Astrocyte (in vitro differentiated cells and primary cell): ENCODE data around the gene ASCC3. TPM values are rescaled to one million over a fixed set of nuclear protein-coding genes. Genes with fewer than 3 reads are reported as not detected.
"Not testable (repeated sequence)": the region's sequence is repeated elsewhere in the genome, so short reads cannot be mapped to it uniquely, and the experiment has no call there.

Source experiments
- DNase-seq: peaks from one replicate; pipeline ENCODE4 v3.0.0-alpha.2; 2010; ENCODE audit warnings: low read depth
- FAIRE-seq: peaks from 2 replicates; lab custom pipeline; 2011; peaks lifted over from hg19 to GRCh38; lab: Jason Lieb, UNC
- H2AFZ ChIP-seq: 2 replicates; pipeline ENCODE4 v1.6.0; 2012; ENCODE audit warnings: low read depth, low read length, inconsistent platforms
- H3K27ac ChIP-seq: 2 replicates; pipeline ENCODE4 v1.5.1; 2011; ENCODE audit warnings: low read depth, low read length, inconsistent platforms
- H3K27me3 ChIP-seq: 2 replicates; pipeline ENCODE4 v1.6.0; 2011; ENCODE audit warnings: low read length, inconsistent platforms; ENCODE audit not compliant: insufficient read depth
- H3K36me3 ChIP-seq: 2 replicates; pipeline ENCODE4 v1.5.1; 2011; ENCODE audit warnings: low read length, inconsistent platforms; ENCODE audit not compliant: insufficient read depth
- H3K4me1 ChIP-seq: 2 replicates; pipeline ENCODE4 v1.5.1; 2011; ENCODE audit warnings: low read length, inconsistent platforms; ENCODE audit not compliant: insufficient read depth
- H3K4me2 ChIP-seq: 2 replicates; pipeline ENCODE4 v1.6.0; 2012; ENCODE audit warnings: low read length, inconsistent platforms
- H3K4me3 ChIP-seq: 2 replicates; pipeline ENCODE4 v1.5.1; 2011; ENCODE audit warnings: low read depth, mild to moderate bottlenecking, low read length, inconsistent platforms; ENCODE audit not compliant: insufficient read depth
- H3K79me2 ChIP-seq: 2 replicates; pipeline ENCODE4 v1.6.0; 2012; ENCODE audit warnings: mild to moderate bottlenecking, low read length, inconsistent platforms; ENCODE audit not compliant: insufficient read depth
- H3K9ac ChIP-seq: 2 replicates; pipeline ENCODE4 v1.6.0; 2012; ENCODE audit warnings: mild to moderate bottlenecking, low read length, inconsistent platforms
- H3K9me3 ChIP-seq: 2 replicates; pipeline ENCODE4 v1.5.1; 2012; ENCODE audit warnings: low read depth, mild to moderate bottlenecking, low read length, inconsistent platforms; ENCODE audit not compliant: insufficient read depth
- H4K20me1 ChIP-seq: 2 replicates; pipeline ENCODE4 v1.6.0; 2012; ENCODE audit warnings: low read length, inconsistent platforms; ENCODE audit not compliant: insufficient read depth
- H3K27ac Mint-ChIP-seq: one replicate; pipeline ENCODE4 v1.8.0; 2021; ENCODE audit warnings: mild to moderate bottlenecking, mixed read lengths; ENCODE audit not compliant: unreplicated experiment
- H3K27me3 Mint-ChIP-seq: one replicate; pipeline ENCODE4 v1.8.0; 2021; ENCODE audit warnings: low read depth, mixed read lengths; ENCODE audit not compliant: unreplicated experiment
- H3K36me3 Mint-ChIP-seq: one replicate; pipeline ENCODE4 v1.8.0; 2021; ENCODE audit warnings: low read depth, mixed read lengths; ENCODE audit not compliant: unreplicated experiment
- H3K4me1 Mint-ChIP-seq: one replicate; pipeline ENCODE4 v1.8.0; 2021; ENCODE audit warnings: low read depth, mixed read lengths; ENCODE audit not compliant: unreplicated experiment
- H3K4me3 Mint-ChIP-seq: one replicate; pipeline ENCODE4 v1.8.0; 2021; ENCODE audit warnings: mild to moderate bottlenecking, moderate library complexity, mixed read lengths; ENCODE audit not compliant: unreplicated experiment
- H3K9me3 Mint-ChIP-seq: one replicate; pipeline ENCODE4 v1.8.0; 2021; ENCODE audit warnings: mild to moderate bottlenecking, mixed read lengths; ENCODE audit not compliant: unreplicated experiment
- EZH2 ChIP-seq: IDR thresholded peaks from 2 replicates; pipeline ENCODE4 v1.6.1; 2012; ENCODE audit warnings: mild to moderate bottlenecking, low read length, inconsistent platforms; ENCODE audit not compliant: insufficient read depth
- total RNA-seq: library from RNA; stranded (reverse); gene quantifications from 2 replicates; pipeline ENCODE4 v1.2.1, GENCODE V29; 2021
- TF ChIP-seq, protein P1 (sequence below): IDR thresholded peaks from 2 replicates; pipeline ENCODE4 v1.5.1; 2011; ENCODE audit warnings: low read depth, mild to moderate bottlenecking, inconsistent platforms, low read length, moderate library complexity; ENCODE audit not compliant: insufficient read depth

The ASCC3 gene
- total RNA-seq, 1 donor from 2014 or later: 138 TPM

DNA sequence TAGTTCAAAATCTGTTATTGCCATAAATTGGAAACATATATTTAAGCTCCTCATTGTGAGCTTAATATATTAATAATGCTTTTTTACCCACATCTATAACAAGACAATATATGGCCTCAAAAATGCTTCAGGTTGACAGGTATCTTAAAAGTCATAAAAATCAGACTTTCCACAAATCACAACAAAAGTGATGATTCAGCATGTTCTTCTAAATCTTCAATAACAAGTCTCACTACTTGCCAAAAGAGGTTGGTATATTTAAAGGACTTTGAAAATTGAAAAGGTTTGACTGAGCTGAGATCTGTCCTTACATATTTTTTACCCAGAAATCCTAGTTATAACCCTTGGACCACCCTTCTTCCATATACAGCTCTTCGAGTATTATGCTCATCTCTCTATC, 41.7 kb downstream of the ASCC3 start:
- Histone ChIP-seq H3K4me1 (no peaks in the 10 kb centered on the region), H3K36me3 (no peaks in the 10 kb centered on the region), H3K27me3 (no peaks in the 10 kb centered on the region), H3K4me3 (no peak overlapping the region), H3K4me2 (no peak overlapping the region), H3K27ac (no peak overlapping the region), H4K20me1 (peaks cover 45% of the 10 kb centered on the region), H3K9me3 (no peaks in the 10 kb centered on the region), H3K79me2 (peaks cover 76% of the 10 kb centered on the region), H3K9ac (no peak overlapping the region), H2AFZ (no peak overlapping the region)
- peak; percentile 41 for FAIRE-seq
- no peak for DNase-seq
- TF ChIP-seq EZH2: no peak
- TF ChIP-seq, protein P1, sequence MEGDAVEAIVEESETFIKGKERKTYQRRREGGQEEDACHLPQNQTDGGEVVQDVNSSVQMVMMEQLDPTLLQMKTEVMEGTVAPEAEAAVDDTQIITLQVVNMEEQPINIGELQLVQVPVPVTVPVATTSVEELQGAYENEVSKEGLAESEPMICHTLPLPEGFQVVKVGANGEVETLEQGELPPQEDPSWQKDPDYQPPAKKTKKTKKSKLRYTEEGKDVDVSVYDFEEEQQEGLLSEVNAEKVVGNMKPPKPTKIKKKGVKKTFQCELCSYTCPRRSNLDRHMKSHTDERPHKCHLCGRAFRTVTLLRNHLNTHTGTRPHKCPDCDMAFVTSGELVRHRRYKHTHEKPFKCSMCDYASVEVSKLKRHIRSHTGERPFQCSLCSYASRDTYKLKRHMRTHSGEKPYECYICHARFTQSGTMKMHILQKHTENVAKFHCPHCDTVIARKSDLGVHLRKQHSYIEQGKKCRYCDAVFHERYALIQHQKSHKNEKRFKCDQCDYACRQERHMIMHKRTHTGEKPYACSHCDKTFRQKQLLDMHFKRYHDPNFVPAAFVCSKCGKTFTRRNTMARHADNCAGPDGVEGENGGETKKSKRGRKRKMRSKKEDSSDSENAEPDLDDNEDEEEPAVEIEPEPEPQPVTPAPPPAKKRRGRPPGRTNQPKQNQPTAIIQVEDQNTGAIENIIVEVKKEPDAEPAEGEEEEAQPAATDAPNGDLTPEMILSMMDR: no peak
- peaks cover 2% of the 10 kb centered on the region for H3K4me1 Mint-ChIP-seq
- peaks cover 3% of the 10 kb centered on the region for H3K36me3 Mint-ChIP-seq
- H3K4me3 Mint-ChIP-seq: no peak overlapping the region
- H3K27me3 Mint-ChIP-seq: no peaks in the 10 kb centered on the region
- no peaks in the 10 kb centered on the region for H3K9me3 Mint-ChIP-seq
- no peak overlapping the region for H3K27ac Mint-ChIP-seq

DNA sequence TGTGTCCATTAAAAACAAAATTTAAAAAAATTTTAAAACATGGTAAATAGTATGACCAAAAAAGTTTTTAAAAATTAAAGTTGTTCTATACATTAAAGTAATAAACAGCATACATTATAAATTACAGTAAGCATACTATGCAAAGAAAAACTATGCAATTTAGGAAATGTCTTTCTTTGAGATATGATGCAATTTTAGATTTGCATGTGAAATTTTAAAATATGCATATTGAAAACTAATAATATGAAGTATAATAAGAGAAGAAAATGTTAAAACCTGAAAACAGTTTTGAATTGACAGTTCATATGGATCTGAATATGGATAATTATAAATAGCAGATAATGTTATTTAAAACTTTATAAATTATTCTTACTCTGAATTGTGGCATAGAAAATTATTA, 43.1 kb downstream of the ASCC3 start:
- DNase-seq: no peak
- Mint-ChIP-seq H3K27ac (no peak overlapping the region), H3K9me3 (no peaks in the 10 kb centered on the region), H3K27me3 (no peaks in the 10 kb centered on the region), H3K4me3 (no peak overlapping the region), H3K36me3 (peaks cover 3% of the 10 kb centered on the region), H3K4me1 (no peaks in the 10 kb centered on the region)
- Histone ChIP-seq H3K4me2 (no peak overlapping the region), H3K27me3 (no peaks in the 10 kb centered on the region), H3K9me3 (no peaks in the 10 kb centered on the region), H3K9ac (no peak overlapping the region), H3K4me1 (no peaks in the 10 kb centered on the region), H4K20me1 (peaks cover 35% of the 10 kb centered on the region), H3K27ac (no peak overlapping the region), H3K4me3 (no peak overlapping the region), H3K36me3 (no peaks in the 10 kb centered on the region), H3K79me2 (peaks cover 77% of the 10 kb centered on the region), H2AFZ (no peak overlapping the region)
- FAIRE-seq: no peak
- TF ChIP-seq EZH2: no peak
- TF ChIP-seq, protein P1: no peak

DNA sequence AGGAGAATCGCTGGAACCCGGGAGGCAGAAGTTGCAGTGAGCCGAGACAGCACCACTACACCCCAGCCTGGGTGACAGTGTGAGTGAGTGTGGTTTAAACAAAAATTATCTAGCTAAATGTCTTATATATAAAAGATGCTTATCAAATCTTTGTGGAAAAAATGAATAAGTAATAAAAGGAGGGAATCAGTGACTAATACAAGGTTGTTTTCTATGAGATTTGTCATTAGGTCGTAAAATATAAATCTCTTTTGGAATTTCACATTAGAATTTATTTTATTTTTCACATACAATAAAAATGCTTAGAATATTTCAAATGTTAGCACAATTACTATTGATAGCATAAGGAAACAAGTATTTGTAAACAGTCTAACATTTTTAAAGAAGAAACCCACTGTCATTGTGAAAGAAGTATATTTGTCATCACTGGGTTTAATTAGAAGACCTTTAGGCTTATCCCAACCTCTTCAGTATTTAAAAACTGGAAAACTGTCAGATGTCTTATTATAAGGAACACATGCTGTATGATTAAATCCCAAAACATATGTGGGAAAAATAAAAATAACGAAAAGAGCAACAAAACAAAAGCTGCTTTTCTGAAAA, 47.1 kb downstream of the ASCC3 start:
- peaks cover 66% of the 10 kb centered on the region for H3K79me2 ChIP-seq
- Mint-ChIP-seq H3K4me3 (no peak overlapping the region), H3K9me3 (no peaks in the 10 kb centered on the region), H3K27ac (no peak overlapping the region), H3K36me3 (peaks cover 9% of the 10 kb centered on the region), H3K4me1 (no peaks in the 10 kb centered on the region), H3K27me3 (no peaks in the 10 kb centered on the region)
- FAIRE-seq (no peak), DNase-seq (no peak)
- TF ChIP-seq, protein P1: no peak
- TF ChIP-seq EZH2: no peak
- H3K4me1 ChIP-seq: no peaks in the 10 kb centered on the region
- H3K9ac ChIP-seq: no peak overlapping the region
- no peaks in the 10 kb centered on the region for H3K36me3 ChIP-seq
- no peaks in the 10 kb centered on the region for H3K27me3 ChIP-seq
- peaks cover 2% of the 10 kb centered on the region for H3K9me3 ChIP-seq
- no peak overlapping the region for H3K4me2 ChIP-seq
- H4K20me1 ChIP-seq: peaks cover 30% of the 10 kb centered on the region
- no peak overlapping the region for H3K4me3 ChIP-seq
- no peak overlapping the region for H3K27ac ChIP-seq
- H2AFZ ChIP-seq: no peak overlapping the region

DNA sequence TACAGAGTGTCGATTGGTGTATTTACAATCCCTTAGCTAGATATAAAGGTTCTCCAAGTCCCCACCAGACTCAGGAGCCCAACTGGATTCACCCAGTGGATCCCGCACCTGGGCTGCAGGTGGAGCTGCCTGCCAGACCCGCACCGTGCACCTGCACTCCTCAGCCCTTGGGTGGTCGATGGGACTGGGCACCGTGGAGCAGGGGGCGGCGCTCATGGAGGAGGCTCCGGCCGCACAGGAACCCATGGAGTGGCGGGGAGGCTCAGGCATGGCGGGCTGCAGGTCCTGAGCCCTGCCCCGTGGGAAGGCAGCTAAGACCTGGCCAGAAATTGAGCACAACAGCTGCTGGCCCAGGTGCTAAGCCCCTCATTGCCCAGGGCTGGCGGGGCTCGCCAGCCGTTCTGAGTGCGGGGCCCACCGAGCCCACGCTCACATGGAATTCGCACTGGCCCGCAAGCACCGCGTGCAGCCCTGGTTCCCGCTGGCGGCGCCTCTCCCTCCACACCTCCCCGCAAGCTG, 52.0 kb downstream of the ASCC3 start:
- not testable (repeated sequence) for H3K36me3 Mint-ChIP-seq, H3K27me3 ChIP-seq, H3K27ac Mint-ChIP-seq, H3K9me3 Mint-ChIP-seq, H3K4me1 Mint-ChIP-seq, FAIRE-seq, H3K36me3 ChIP-seq, H3K4me3 Mint-ChIP-seq, H3K27ac ChIP-seq, H3K27me3 Mint-ChIP-seq, H2AFZ ChIP-seq, H3K4me3 ChIP-seq, DNase-seq, H3K4me2 ChIP-seq, H3K4me1 ChIP-seq, H3K9me3 ChIP-seq, H3K9ac ChIP-seq
- H3K79me2 ChIP-seq: peaks cover 49% of the 10 kb centered on the region
- H4K20me1 ChIP-seq: peaks cover 22% of the 10 kb centered on the region
